ENCODE measurements around the gene KITLG.

GRCh38 chr12:88576866-88577265 lies 3.4 kb downstream of the KITLG start:
- TF ChIP-seq CTCF (conservative IDR thresholded peaks at IDR 0.05; ENCODE audit: low read depth, low read length) (no peak), EZH2 (IDR thresholded peaks at IDR 0.05; ENCODE audit: borderline replicate concordance, low read depth, low read length, poor library complexity, severe bottlenecking) (no peak)
